Measurements from ENCODE around the gene UBAP1L. TPM values are rescaled to one million over a fixed set of nuclear protein-coding genes. Genes with fewer than 3 reads are reported as not detected.

Gene UBAP1L
- polyA plus RNA-seq, 1 donor (not counting 4 experiments of a cell fraction or from before 2014, with no cell fraction given) = 0.55 TPM

GRCh38 chr15:65132878-65133547 lies 18.0 kb upstream of the UBAP1L start:
- peak overlapping the region; percentile 55 for H3K27ac ChIP-seq (ENCODE audit: control insufficient read depth, insufficient read depth, low read length)

GRCh38 chr15:65130941-65131340 lies 15.9 kb upstream of the UBAP1L start:
- H3K4me3 ChIP-seq (ENCODE audit: control insufficient read depth in 2 of 3, extremely low read depth in 1 of 3, insufficient read depth in 2 of 3, low read depth in 1 of 3, low read length in 3 of 3) = no peak overlapping the region
- no peak overlapping the region for H3K27ac ChIP-seq (ENCODE audit: control insufficient read depth, insufficient read depth, low read length)
- H3K79me2 ChIP-seq (ENCODE audit: control insufficient read depth, insufficient read depth, low read length) = peaks cover 33% of the 10 kb centered on the region
- dilution Hi-C loops (cut with MboI; ENCODE audit: extremely low pct_ligation_motif_present, low sequenced_read_pairs) = no loop called here
- no peaks in the 10 kb centered on the region for H3K27me3 ChIP-seq (ENCODE audit: control insufficient read depth, extremely low read depth, insufficient read depth, low read length)
- no peaks in the 10 kb centered on the region for H3K9me3 ChIP-seq (ENCODE audit: control insufficient read depth, low read depth, low read length)
- H2AFZ ChIP-seq (ENCODE audit: control insufficient read depth, low read length) = no peak overlapping the region
- DNase-seq (ENCODE audit: low read depth, low spot score) (no peak), FAIRE-seq (no peak)
- peaks cover 23 to 43% of the 10 kb centered on the region in 2 experiments for H3K36me3 ChIP-seq (ENCODE audit: control insufficient read depth in 2 of 2, extremely low read depth in 1 of 2, insufficient read depth in 2 of 2, low read length in 2 of 2)
- H3K9me1 ChIP-seq (ENCODE audit: control insufficient read depth, extremely low read depth, insufficient read depth, low read length) = peaks cover 2% of the 10 kb centered on the region
- TF ChIP-seq EZH2 (IDR thresholded peaks at IDR 0.05; ENCODE audit: low read length) = no peak
- TF ChIP-seq CTCF (optimal IDR thresholded peaks at IDR 0.05 in 1 of 3, IDR thresholded peaks at IDR 0.05 in 1 of 3, conservative IDR thresholded peaks at IDR 0.05 in 1 of 3; ENCODE audit: extremely low read depth in 1 of 3, insufficient read depth in 2 of 3, low read length in 3 of 3) = no peak
- no peaks in the 10 kb centered on the region for H4K20me1 ChIP-seq (ENCODE audit: control insufficient read depth, extremely low read depth, insufficient read depth, low read length)
- H3K9ac ChIP-seq (ENCODE audit: control insufficient read depth, extremely low read depth, insufficient read depth, low read length) = no peak overlapping the region
- H3K4me2 ChIP-seq (ENCODE audit: control insufficient read depth, extremely low read depth, insufficient read depth, low read depth, low read length) = no peak overlapping the region
- H3K4me1 ChIP-seq (ENCODE audit: control insufficient read depth, extremely low read depth, insufficient read depth, low read length) = peaks cover 9% of the 10 kb centered on the region

More at GRCh38 chr15:65132878-65133547, 18.0 kb upstream of the UBAP1L start:
- H3K9me1 ChIP-seq (ENCODE audit: control insufficient read depth, extremely low read depth, insufficient read depth, low read length) = peaks cover 2% of the 10 kb centered on the region
- H3K27me3 ChIP-seq (ENCODE audit: control insufficient read depth, extremely low read depth, insufficient read depth, low read length) = no peaks in the 10 kb centered on the region
- H4K20me1 ChIP-seq (ENCODE audit: control insufficient read depth, extremely low read depth, insufficient read depth, low read length) = no peaks in the 10 kb centered on the region
- H3K79me2 ChIP-seq (ENCODE audit: control insufficient read depth, insufficient read depth, low read length) = peaks cover 25% of the 10 kb centered on the region
- no peak for DNase-seq (ENCODE audit: low read depth, low spot score)
- dilution Hi-C loops (cut with MboI; ENCODE audit: extremely low pct_ligation_motif_present, low sequenced_read_pairs) = no loop called here
- H3K9me3 ChIP-seq (ENCODE audit: control insufficient read depth, low read depth, low read length) = no peaks in the 10 kb centered on the region
- H3K4me3 ChIP-seq (ENCODE audit: control insufficient read depth in 2 of 3, extremely low read depth in 1 of 3, insufficient read depth in 2 of 3, low read depth in 1 of 3, low read length in 3 of 3) = peak overlapping the region; percentile 69 to 97 (median 74)
- H3K4me1 ChIP-seq (ENCODE audit: control insufficient read depth, extremely low read depth, insufficient read depth, low read length) = peaks cover 9% of the 10 kb centered on the region
- peaks cover 19 to 24% of the 10 kb centered on the region in 2 experiments for H3K36me3 ChIP-seq (ENCODE audit: control insufficient read depth in 2 of 2, extremely low read depth in 1 of 2, insufficient read depth in 2 of 2, low read length in 2 of 2)
- peak overlapping the region; percentile 96 for H3K4me2 ChIP-seq (ENCODE audit: control insufficient read depth, extremely low read depth, insufficient read depth, low read depth, low read length)
- H2AFZ ChIP-seq (ENCODE audit: control insufficient read depth, low read length) = peak overlapping the region; percentile 52
- H3K9ac ChIP-seq (ENCODE audit: control insufficient read depth, extremely low read depth, insufficient read depth, low read length) = peak overlapping the region; percentile 74
- TF ChIP-seq CTCF (optimal IDR thresholded peaks at IDR 0.05 in 1 of 3, IDR thresholded peaks at IDR 0.05 in 1 of 3, conservative IDR thresholded peaks at IDR 0.05 in 1 of 3; ENCODE audit: extremely low read depth in 1 of 3, insufficient read depth in 2 of 3, low read length in 3 of 3) (no peak), EZH2 (IDR thresholded peaks at IDR 0.05; ENCODE audit: low read length) (no peak)
- no peak for FAIRE-seq

Measured in keratinocyte (primary cell).